ENCODE measurements around the gene AMZ2. TPM values are rescaled to one million over a fixed set of nuclear protein-coding genes. Genes with fewer than 3 reads are reported as not detected.

The AMZ2 gene
- total RNA-seq, 1 donor from 2014 or later, result 76.2 TPM

DNA sequence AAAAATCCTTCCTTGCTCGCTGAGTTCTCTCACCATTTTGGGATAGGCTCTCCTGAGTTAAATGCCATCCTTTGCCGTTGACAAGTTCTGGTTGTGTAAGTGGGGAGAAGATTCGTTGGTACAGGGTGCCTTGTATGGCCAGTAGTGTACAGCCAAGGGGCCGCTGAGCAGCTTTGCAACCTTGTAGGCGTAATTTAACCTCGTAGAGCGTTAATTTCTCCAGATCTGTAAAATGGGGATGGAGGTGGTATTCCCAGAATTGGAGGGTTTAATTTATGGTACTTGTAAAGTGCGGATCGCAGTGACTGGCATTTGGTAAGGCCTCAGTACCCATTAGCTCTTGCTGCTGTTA, 44.8 kb downstream of the AMZ2 start:
- no peak overlapping the region for H3K4me3 ChIP-seq (ENCODE audit: insufficient read depth, low read depth, low read length)
- DNase-seq (ENCODE audit: low read depth) (no peak), FAIRE-seq (no peak)
- peak overlapping the region; percentile 66 for H3K4me3 Mint-ChIP-seq (ENCODE audit: unreplicated experiment)
- no peaks in the 10 kb centered on the region for H3K36me3 Mint-ChIP-seq (ENCODE audit: low read depth, unreplicated experiment)
- H3K27me3 ChIP-seq (ENCODE audit: insufficient read depth, low read length), result peaks cover 14% of the 10 kb centered on the region
- H3K4me1 Mint-ChIP-seq (ENCODE audit: low read depth, unreplicated experiment), result peaks cover 5% of the 10 kb centered on the region
- H3K79me2 ChIP-seq (ENCODE audit: insufficient read depth, low read length), result no peaks in the 10 kb centered on the region
- peaks cover 8% of the 10 kb centered on the region for H4K20me1 ChIP-seq (ENCODE audit: insufficient read depth, low read length)
- no peaks in the 10 kb centered on the region for H3K9me3 ChIP-seq (ENCODE audit: insufficient read depth, low read depth, low read length)
- H3K9me3 Mint-ChIP-seq (ENCODE audit: unreplicated experiment), result no peaks in the 10 kb centered on the region
- peaks cover 44% of the 10 kb centered on the region for H3K27me3 Mint-ChIP-seq (ENCODE audit: low read depth, unreplicated experiment)
- no peaks in the 10 kb centered on the region for H3K36me3 ChIP-seq (ENCODE audit: insufficient read depth, low read length)
- no peak overlapping the region for H3K27ac Mint-ChIP-seq (ENCODE audit: unreplicated experiment)
- H3K4me2 ChIP-seq (ENCODE audit: low read length), result peak overlapping the region; percentile 97
- peaks cover 6% of the 10 kb centered on the region for H3K4me1 ChIP-seq (ENCODE audit: insufficient read depth, low read length)
- H2AFZ ChIP-seq (ENCODE audit: low read depth, low read length), result no peak overlapping the region
- no peak for TF ChIP-seq EZH2 (IDR thresholded peaks at IDR 0.05; ENCODE audit: insufficient read depth, low read length)
- TF ChIP-seq, protein P1, sequence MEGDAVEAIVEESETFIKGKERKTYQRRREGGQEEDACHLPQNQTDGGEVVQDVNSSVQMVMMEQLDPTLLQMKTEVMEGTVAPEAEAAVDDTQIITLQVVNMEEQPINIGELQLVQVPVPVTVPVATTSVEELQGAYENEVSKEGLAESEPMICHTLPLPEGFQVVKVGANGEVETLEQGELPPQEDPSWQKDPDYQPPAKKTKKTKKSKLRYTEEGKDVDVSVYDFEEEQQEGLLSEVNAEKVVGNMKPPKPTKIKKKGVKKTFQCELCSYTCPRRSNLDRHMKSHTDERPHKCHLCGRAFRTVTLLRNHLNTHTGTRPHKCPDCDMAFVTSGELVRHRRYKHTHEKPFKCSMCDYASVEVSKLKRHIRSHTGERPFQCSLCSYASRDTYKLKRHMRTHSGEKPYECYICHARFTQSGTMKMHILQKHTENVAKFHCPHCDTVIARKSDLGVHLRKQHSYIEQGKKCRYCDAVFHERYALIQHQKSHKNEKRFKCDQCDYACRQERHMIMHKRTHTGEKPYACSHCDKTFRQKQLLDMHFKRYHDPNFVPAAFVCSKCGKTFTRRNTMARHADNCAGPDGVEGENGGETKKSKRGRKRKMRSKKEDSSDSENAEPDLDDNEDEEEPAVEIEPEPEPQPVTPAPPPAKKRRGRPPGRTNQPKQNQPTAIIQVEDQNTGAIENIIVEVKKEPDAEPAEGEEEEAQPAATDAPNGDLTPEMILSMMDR (IDR thresholded peaks at IDR 0.05; ENCODE audit: insufficient read depth, low read depth, low read length), result no peak
- H3K9ac ChIP-seq (ENCODE audit: low read length), result no peak overlapping the region
- H3K27ac ChIP-seq (ENCODE audit: low read depth, low read length), result no peak overlapping the region

DNA sequence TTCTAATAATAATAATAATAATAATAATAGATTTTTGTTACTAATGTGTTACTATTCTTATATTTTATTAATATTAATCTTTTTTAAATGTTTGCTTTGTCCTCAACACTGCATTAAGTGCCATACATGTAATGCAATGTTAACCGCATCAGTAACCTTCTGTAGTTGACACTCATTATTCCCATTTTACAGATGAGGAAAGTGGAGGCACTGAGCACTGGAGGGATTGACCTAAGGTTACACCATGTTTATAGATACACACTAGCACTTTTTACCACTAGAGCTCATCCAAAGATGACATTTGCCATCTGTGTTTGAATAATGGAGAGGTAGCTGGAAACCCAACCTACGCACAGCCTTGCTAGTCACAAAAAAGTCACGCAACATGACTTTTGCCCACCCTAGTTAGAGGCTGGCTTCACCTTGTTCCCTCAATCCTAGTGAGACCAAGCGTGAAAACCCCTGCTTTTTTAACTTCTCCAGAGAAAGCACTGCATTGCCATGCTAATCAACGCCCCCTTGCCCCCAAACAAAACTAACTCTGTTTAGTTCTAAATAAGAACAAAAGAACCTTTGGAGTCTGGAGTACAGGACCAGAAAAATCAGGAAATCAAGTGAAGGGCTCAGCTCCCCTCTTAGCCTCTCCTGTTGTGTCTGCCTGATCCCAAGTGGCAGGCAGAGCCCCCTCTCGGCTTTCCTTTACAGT, 45.8 kb downstream of the AMZ2 start:
- Histone ChIP-seq H3K36me3 (ENCODE audit: insufficient read depth, low read length) (no peaks in the 10 kb centered on the region), H3K27ac (ENCODE audit: low read depth, low read length) (no peak overlapping the region), H3K9me3 (ENCODE audit: insufficient read depth, low read depth, low read length) (no peaks in the 10 kb centered on the region), H3K4me1 (ENCODE audit: insufficient read depth, low read length) (peaks cover 6% of the 10 kb centered on the region), H3K27me3 (ENCODE audit: insufficient read depth, low read length) (peaks cover 14% of the 10 kb centered on the region), H2AFZ (ENCODE audit: low read depth, low read length) (no peak overlapping the region), H3K4me3 (ENCODE audit: insufficient read depth, low read depth, low read length) (no peak overlapping the region), H4K20me1 (ENCODE audit: insufficient read depth, low read length) (peaks cover 8% of the 10 kb centered on the region), H3K79me2 (ENCODE audit: insufficient read depth, low read length) (no peaks in the 10 kb centered on the region), H3K9ac (ENCODE audit: low read length) (no peak overlapping the region), H3K4me2 (ENCODE audit: low read length) (no peak overlapping the region)
- H3K27ac Mint-ChIP-seq (ENCODE audit: unreplicated experiment), result no peak overlapping the region
- no peaks in the 10 kb centered on the region for H3K4me1 Mint-ChIP-seq (ENCODE audit: low read depth, unreplicated experiment)
- FAIRE-seq, result no peak
- no peak for TF ChIP-seq EZH2 (IDR thresholded peaks at IDR 0.05; ENCODE audit: insufficient read depth, low read length)
- TF ChIP-seq, protein P1 (IDR thresholded peaks at IDR 0.05; ENCODE audit: insufficient read depth, low read depth, low read length), result no peak
- H3K9me3 Mint-ChIP-seq (ENCODE audit: unreplicated experiment), result no peaks in the 10 kb centered on the region
- no peak overlapping the region for H3K4me3 Mint-ChIP-seq (ENCODE audit: unreplicated experiment)
- DNase-seq (ENCODE audit: low read depth), result no peak
- H3K36me3 Mint-ChIP-seq (ENCODE audit: low read depth, unreplicated experiment), result no peaks in the 10 kb centered on the region
- peaks cover 44% of the 10 kb centered on the region for H3K27me3 Mint-ChIP-seq (ENCODE audit: low read depth, unreplicated experiment)

DNA sequence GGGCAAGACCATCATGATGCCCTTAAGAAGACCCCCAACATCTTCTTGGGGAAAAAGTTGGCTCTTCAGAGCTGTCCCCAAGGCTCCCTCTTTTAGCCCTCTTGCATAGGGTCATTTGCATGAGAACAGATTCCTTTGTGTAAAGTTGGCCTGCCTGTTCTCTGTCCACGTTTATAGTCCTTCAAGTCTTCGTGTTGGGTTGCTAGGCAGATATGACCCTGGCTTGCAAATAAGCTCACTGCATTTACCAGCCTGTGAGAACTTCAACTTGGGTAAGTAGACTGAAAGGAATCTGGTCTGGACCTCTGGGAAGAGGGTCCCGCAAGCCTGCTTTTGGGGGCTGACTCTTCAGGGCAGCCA, 46.3 kb downstream of the AMZ2 start:
- Mint-ChIP-seq H3K4me1 (ENCODE audit: low read depth, unreplicated experiment) (no peaks in the 10 kb centered on the region), H3K4me3 (ENCODE audit: unreplicated experiment) (no peak overlapping the region), H3K27ac (ENCODE audit: unreplicated experiment) (no peak overlapping the region), H3K27me3 (ENCODE audit: low read depth, unreplicated experiment) (peaks cover 39% of the 10 kb centered on the region), H3K36me3 (ENCODE audit: low read depth, unreplicated experiment) (no peaks in the 10 kb centered on the region), H3K9me3 (ENCODE audit: unreplicated experiment) (no peaks in the 10 kb centered on the region)
- Histone ChIP-seq H3K9me3 (ENCODE audit: insufficient read depth, low read depth, low read length) (no peaks in the 10 kb centered on the region), H3K4me2 (ENCODE audit: low read length) (no peak overlapping the region), H3K79me2 (ENCODE audit: insufficient read depth, low read length) (no peaks in the 10 kb centered on the region), H3K27me3 (ENCODE audit: insufficient read depth, low read length) (peaks cover 14% of the 10 kb centered on the region), H3K9ac (ENCODE audit: low read length) (no peak overlapping the region), H3K4me3 (ENCODE audit: insufficient read depth, low read depth, low read length) (no peak overlapping the region), H2AFZ (ENCODE audit: low read depth, low read length) (no peak overlapping the region), H3K4me1 (ENCODE audit: insufficient read depth, low read length) (peaks cover 6% of the 10 kb centered on the region), H3K36me3 (ENCODE audit: insufficient read depth, low read length) (no peaks in the 10 kb centered on the region), H4K20me1 (ENCODE audit: insufficient read depth, low read length) (peaks cover 8% of the 10 kb centered on the region), H3K27ac (ENCODE audit: low read depth, low read length) (no peak overlapping the region)
- no peak for DNase-seq (ENCODE audit: low read depth)
- TF ChIP-seq, protein P1 (IDR thresholded peaks at IDR 0.05; ENCODE audit: insufficient read depth, low read depth, low read length), result no peak
- no peak for TF ChIP-seq EZH2 (IDR thresholded peaks at IDR 0.05; ENCODE audit: insufficient read depth, low read length)
- FAIRE-seq, result no peak

Data from astrocyte (in vitro differentiated cells and primary cell).